Measurements from ENCODE around the gene EBF4.
"Not testable (repeated sequence)": the region's sequence is repeated elsewhere in the genome, so short reads cannot be mapped to it uniquely, and the experiment has no call there.

EBF4 gene

DNA sequence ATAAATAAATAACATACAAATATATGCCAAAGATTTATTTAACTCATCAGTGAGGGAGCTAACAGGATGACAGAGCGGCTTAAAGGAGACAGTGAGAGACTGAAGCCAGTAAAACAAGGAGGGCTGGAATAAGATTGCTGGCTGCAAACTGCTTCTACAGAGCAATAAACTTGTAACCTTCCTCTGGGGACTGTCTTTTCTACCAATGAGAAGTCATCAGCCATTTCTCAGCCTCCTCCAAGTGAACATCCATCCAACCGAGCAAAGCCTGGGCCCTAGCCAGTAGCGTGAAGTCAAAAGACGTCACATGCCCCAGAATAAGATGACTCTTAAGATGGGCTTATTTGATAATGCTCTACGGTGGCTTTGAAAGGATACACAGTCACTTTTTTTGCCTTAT lies 65.4 kb downstream of the EBF4 start:
- DNase-seq (ENCODE audit: low read depth in 2 of 2): no peak

- DNase-seq (ENCODE audit: low read depth in 2 of 2): no peak
Observed at GRCh38 chr20:2759143-2759542, 66.6 kb downstream of the EBF4 start.

DNA sequence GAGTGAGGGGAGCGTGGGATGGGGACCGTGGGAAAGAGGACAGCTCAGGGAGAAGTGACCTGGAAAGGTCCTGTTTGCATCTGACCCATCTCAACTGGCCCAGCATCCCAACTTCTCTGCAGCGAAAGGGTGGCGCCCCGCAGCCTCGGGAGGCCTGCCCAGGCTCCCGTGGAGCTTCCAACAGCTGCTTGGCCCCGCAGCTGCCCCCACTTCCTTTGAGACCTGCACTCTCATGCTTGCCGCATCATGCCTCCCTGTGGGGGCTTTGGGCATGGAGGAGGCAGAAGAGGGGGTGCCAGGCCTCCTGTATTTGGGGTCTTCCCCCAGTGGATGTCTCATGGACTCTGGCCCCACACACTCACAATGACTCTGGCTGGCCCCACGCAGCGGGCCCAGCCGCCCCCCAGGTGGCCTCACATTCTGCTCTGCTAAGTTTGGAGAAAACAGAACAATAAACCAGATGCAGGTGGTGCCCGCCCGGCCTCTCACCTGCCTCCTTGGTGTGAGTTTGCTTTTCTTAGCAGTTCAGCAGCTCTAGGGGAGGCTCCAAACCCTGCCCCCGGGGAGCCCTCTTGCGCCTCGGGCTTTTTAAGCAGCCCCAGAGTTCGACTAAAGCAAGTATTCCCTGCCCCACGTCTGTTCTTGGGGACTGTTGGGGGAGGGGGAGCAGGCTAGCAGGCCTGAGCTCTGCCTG lies 67.2 kb downstream of the EBF4 start:
- no peak for DNase-seq (ENCODE audit: low read depth in 2 of 2)

DNA sequence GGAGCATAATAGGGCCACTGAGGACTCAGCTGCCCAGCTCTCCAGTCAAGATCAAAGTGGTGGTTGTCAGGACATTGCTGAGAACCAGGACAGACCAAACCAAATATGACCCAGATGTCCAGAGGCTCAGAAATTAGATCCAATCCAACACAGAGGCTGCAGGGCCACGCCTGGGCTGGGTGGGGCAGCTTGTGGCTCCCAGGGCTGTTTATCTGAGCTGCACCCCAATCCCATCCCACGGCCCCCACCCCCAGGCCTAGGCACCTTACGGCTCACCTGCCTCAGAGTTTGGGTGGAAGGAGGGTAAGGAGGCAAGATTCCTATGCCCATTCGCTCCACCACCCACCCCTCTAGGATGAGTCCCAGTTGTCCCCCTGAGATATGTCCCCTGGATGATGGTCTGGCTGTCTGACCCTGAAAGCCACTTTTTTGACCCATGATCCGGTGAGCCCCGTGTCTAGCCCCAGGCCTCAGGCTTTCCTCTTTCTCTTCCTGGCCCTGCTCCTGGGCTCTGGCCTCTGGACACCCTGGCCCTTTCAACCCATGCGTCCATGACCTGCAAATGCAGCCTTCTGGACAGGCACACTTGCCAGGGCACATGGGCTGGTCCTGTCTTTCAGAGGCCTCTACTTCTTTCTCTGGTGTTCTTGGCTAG lies 67.8 kb downstream of the EBF4 start:
- DNase-seq (ENCODE audit: low read depth in 2 of 2): no peak

- no peak for DNase-seq (ENCODE audit: low read depth in 2 of 2)
Observed at GRCh38 chr20:2760952-2761305, 68.3 kb downstream of the EBF4 start.

DNA sequence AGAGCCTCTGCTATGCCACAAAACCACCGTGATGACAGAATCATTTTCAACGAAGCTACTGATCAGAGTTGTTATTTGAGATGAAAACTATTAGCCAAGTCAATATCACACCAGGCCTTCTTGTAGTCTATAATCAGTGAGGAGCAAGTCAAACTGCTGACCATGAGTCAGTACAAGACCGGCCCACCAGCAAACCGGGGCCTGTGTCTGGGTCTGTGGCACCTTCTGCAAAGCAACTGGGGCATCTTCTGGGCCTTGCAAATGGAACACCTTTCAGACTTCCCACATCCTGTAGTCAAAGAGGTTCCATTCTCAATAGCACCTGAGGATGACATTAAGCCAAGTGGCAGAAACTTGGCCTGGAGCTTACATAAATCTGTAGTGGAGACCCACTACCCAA lies 69.3 kb downstream of the EBF4 start:
- no peak for DNase-seq (ENCODE audit: low read depth in 2 of 2)

- no peak for DNase-seq (ENCODE audit: low read depth in 2 of 2)
Observed at GRCh38 chr20:2762578-2763131, 70.1 kb downstream of the EBF4 start.

- no peak for DNase-seq (ENCODE audit: low read depth in 2 of 2)
Observed at GRCh38 chr20:2763186-2763585, 70.6 kb downstream of the EBF4 start.

DNA sequence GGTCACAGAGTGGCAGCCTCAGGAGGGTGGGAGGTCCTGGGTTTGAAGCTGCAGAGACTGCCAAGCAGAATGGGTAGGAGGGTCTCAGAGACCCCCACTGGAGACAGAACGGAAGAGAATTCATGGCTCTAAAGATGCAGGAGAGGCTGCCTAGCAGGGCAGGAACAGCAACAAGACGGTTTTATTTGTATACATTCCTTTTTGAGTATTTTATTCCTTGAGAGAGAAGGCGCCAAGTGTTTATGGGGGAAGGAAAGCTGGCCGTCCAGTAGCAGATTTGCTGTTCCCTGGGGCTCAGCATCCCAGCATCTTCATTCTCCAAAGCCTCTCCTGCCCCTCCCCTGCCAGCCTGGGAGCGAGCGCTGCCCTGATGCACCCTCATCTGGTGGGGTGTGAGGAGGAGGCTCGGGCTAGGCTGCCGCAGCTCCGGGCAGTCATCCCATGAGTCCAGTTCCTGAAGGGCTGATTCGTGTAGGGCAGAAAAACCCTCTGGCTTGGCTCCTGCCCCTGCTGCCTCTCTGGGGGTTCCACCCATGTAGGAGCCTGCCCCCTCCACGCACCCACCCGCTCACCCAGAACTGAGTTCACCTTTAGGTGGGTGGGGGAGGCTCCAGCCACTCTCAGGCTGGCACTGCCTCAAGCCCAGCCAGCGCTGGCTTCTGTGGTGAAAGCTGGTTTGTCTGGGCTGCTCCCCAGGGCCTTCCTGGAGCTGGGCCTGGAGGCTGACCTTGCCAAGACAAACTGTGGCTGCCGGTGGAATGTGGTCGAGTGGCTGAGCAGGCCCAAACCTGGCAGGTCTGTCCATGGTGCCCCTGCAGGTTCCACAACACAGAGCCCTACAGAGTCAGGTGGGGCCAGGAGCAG lies 75.4 kb downstream of the EBF4 start:
- DNase-seq (ENCODE audit: low read depth in 2 of 2): no peak

GRCh38 chr20:2768632-2769015 lies 76.0 kb downstream of the EBF4 start:
- no peak for DNase-seq (ENCODE audit: low read depth in 2 of 2)

GRCh38 chr20:2770091-2770490 lies 77.5 kb downstream of the EBF4 start:
- not testable (repeated sequence) for DNase-seq (ENCODE audit: low read depth in 2 of 2)

- no peak for DNase-seq (ENCODE audit: low read depth in 2 of 2)
Observed at GRCh38 chr20:2771631-2772080, 79.1 kb downstream of the EBF4 start.

DNA sequence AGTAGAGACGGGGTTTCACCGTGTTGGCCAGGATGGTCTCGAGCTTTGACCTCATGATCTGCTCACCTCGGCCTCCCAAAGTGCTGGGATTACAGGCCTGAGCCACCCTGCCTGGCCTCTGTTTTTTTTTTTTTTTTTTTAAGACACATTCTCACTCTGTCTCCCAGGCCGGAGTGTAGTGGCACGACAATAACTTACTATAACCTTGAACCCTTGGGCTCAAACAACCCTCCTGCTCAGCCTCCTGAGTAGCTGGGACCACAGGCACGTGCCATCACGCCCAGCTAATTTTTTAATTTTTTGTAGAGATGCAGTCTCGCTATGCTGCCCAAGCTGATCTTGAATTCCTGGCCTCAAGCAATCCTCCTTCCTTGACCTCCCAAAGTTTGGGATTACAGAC lies 81.2 kb downstream of the EBF4 start:
- no peak for DNase-seq (ENCODE audit: low read depth in 2 of 2)

DNA sequence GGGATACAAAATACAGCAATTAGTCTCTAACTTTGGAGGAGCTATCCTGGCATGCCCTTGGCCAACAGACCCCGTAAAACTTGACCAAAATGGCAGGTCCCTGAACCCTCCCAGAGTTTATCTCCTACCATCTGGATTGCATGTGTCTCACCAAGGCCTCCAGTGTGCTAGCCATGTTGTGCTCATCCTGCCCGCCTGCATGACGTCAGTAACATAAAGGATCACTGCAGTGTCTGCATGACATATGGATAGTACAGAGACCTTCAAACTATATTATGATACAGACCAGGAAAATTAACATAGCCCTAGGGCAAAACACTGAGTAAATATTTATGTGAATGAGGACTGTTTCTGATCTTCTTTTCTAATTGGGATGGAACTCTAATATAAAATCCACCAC lies 82.6 kb downstream of the EBF4 start:
- no peak for DNase-seq (ENCODE audit: low read depth in 2 of 2)

DNA sequence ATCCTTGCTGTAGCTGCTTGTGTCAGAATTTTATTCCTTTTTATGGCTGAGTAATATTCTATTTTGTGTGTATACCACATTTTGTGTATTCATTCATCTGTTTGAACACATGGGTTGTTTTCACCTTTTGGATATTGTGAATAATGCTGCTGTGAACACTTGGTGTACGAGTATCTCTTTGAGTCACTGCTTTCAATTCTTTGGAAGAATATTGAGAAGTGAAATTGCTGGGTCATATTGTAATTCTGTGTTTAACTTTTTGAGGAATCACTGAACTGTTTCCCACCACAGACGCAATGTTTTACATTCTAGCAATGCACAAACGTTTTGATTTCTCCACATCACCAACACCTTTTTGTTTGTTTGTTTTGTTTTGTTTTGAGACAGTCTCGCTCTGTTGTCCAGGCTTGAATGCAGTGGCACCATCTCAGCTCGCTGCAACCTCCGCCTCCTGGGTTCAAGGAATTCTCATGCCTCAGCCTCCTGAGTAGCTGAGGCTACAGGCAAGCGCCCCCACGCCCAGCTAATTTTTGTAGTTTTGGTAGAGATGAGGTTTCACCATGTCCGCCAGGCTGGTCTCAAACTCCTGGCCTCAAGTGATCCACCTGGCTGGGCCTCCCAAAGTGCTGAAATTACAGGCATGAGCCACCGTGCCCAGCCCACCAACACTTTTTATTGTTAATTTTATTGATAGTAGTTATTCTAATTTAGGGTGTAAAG lies 86.2 kb downstream of the EBF4 start:
- no peak for DNase-seq (ENCODE audit: low read depth in 2 of 2)

GRCh38 chr20:2780948-2781347 lies 88.4 kb downstream of the EBF4 start:
- DNase-seq (ENCODE audit: low read depth in 2 of 2): no peak

- DNase-seq (ENCODE audit: low read depth in 2 of 2): no peak
Observed at GRCh38 chr20:2783908-2784566, 91.5 kb downstream of the EBF4 start.

DNA sequence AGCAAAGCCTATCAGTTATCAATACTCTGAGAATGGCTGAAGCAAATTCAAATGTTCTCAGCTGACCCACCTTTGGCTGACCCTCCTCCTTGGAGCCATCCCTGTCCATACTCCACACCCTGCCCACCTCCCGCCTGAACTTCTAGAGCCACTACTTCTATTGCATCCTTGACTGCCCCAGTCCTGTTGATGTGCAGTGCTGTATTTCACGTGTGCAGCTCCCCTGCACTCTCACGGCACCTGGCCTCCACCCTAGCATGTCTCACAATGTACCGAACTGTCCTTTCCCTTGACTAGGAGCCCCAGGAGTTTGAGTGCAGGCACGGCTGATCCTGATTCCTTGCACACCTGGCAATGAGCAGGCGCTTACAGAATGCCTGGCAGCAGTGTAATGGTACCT lies 100.9 kb downstream of the EBF4 start:
- no peak for DNase-seq (ENCODE audit: low read depth in 2 of 2)

DNA sequence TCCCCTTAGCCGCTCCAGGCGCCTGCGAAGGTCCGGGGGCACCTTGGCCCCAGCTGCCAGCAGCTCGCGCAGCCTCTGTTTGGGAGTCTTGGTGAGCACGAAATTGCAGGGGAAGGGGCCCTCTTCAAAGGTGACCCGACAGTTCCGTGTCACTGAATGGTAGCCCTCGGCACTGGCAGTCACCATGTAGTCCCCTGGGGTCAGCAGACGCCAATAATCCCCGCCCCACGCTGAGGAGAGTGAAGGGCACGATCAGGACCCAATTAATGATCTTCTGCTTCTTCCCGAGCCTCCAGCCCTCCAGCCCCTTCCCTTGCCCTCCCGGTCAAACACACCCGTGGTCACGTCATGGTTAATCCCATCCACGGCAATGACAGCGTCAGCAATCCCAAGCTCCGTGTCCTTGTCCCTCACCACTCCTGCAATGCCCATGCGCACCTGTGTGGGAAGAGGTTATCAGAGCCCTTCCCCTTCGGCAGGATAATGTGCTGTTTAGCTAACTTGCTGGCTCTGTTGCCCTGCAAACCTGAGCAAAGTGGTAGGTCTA lies 101.7 kb downstream of the EBF4 start:
- no peak for DNase-seq (ENCODE audit: low read depth in 2 of 2)

GRCh38 chr20:2794866-2795447 lies 102.4 kb downstream of the EBF4 start:
- DNase-seq (ENCODE audit: low read depth in 2 of 2): no peak

DNA sequence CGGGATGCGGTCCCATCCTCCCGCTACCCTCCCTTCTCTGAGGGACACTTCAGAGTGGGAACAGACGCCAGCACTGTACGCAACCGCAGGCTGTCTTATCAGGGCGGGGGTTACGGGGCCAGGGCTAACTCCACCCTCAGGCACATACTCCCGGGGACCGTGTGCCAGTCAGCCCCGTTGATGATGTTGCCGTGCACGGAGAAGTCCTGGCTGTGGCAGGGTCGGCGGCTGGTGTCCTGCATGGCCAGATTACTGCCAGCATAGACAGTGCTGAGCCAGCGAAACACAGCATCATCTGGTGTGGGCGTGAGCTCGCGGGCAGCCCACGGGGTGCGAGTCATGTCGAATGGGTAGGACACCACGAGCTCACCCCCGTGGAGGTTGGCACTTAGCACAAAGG lies 102.9 kb downstream of the EBF4 start:
- no peak for DNase-seq (ENCODE audit: low read depth in 2 of 2)
